OCI-M2 (cell line): ENCODE measurements around the gene RBFOX1.

ENCODE experiments used
- DNase-seq: peaks from one replicate; lab custom pipeline; 2025; ENCODE audit not compliant: unreplicated experiment; lab: John Stamatoyannopoulos, UW

Gene RBFOX1

GRCh38 chr16:7334801-7335560 is 2.3 kb downstream of the RBFOX1 start:
- DNase-seq: no peak

- no peak for DNase-seq
Measured at GRCh38 chr16:7335991-7336634, 3.5 kb downstream of the RBFOX1 start.

GRCh38 chr16:7336742-7337141 is 4.1 kb downstream of the RBFOX1 start:
- DNase-seq: no peak

- DNase-seq: no peak
Measured at GRCh38 chr16:7338826-7339225, 6.2 kb downstream of the RBFOX1 start.

- DNase-seq: no peak
Measured at GRCh38 chr16:7339700-7340099, 7.1 kb downstream of the RBFOX1 start.

- no peak for DNase-seq
Measured at GRCh38 chr16:7340938-7341337, 8.3 kb downstream of the RBFOX1 start.

GRCh38 chr16:7342598-7342997 is 10.0 kb downstream of the RBFOX1 start:
- no peak for DNase-seq

GRCh38 chr16:7343243-7343642 is 10.6 kb downstream of the RBFOX1 start:
- no peak for DNase-seq

- no peak for DNase-seq
Measured at GRCh38 chr16:7344830-7345780, 12.5 kb downstream of the RBFOX1 start.

GRCh38 chr16:7350806-7351205 is 18.2 kb downstream of the RBFOX1 start:
- no peak for DNase-seq

GRCh38 chr16:7351610-7352510 is 19.2 kb downstream of the RBFOX1 start:
- DNase-seq: no peak

GRCh38 chr16:7355758-7356157 is 23.1 kb downstream of the RBFOX1 start:
- DNase-seq: no peak

GRCh38 chr16:7361416-7362129 is 28.9 kb downstream of the RBFOX1 start:
- DNase-seq: no peak

- no peak for DNase-seq
Measured at GRCh38 chr16:7362231-7362630, 29.6 kb downstream of the RBFOX1 start.

GRCh38 chr16:7363422-7364417 is 31.1 kb downstream of the RBFOX1 start:
- no peak for DNase-seq

- DNase-seq: no peak
Measured at GRCh38 chr16:7366041-7366440, 33.4 kb downstream of the RBFOX1 start.

GRCh38 chr16:7366993-7367880 is 34.6 kb downstream of the RBFOX1 start:
- DNase-seq: no peak

- no peak for DNase-seq
Measured at GRCh38 chr16:7369204-7369603, 36.6 kb downstream of the RBFOX1 start.
